ENCODE results near the gene SSBP2.

GRCh38 chr5:81422671-81423070, 328.2 kb downstream of the SSBP2 start:
- no peak for TF ChIP-seq CTCF (IDR thresholded peaks at IDR 0.05)
- no peak for TF ChIP-seq POLR2AphosphoS5 (IDR thresholded peaks at IDR 0.05)
- no peak for TF ChIP-seq POLR2A (IDR thresholded peaks at IDR 0.05)
- TF ChIP-seq EP300 (IDR thresholded peaks at IDR 0.05), result no peak
